Mesendoderm (in vitro differentiated cells): ENCODE results near the gene ITGA8.
"Not testable (repeated sequence)": the region's sequence is repeated elsewhere in the genome, so short reads cannot be mapped to it uniquely, and the experiment has no call there.

Experiments used
- DNase-seq: peaks from one replicate; pipeline ENCODE4 v3.0.0; 2013
- H2AK5ac ChIP-seq: 2 replicates; pipeline ENCODE4 v1.6.1; 2013; ENCODE audit warnings: low read length, inconsistent platforms
- H2BK120ac ChIP-seq: 2 replicates; pipeline ENCODE4 v1.6.1; 2013; ENCODE audit warnings: low read depth, mild to moderate bottlenecking, low read length, moderate library complexity, mixed read lengths
- H2BK15ac ChIP-seq: replicated peaks from 2 replicates; pipeline ENCODE4 v1.6.1; 2013; ENCODE audit warnings: low read depth, mild to moderate bottlenecking, moderate library complexity
- H2BK5ac ChIP-seq: 2 replicates; pipeline ENCODE4 v1.6.1; 2013; ENCODE audit warnings: low read length, inconsistent platforms
- H3K18ac ChIP-seq: 2 replicates; pipeline ENCODE4 v1.6.1; 2013; ENCODE audit warnings: mild to moderate bottlenecking, low read length, mixed read lengths
- H3K23ac ChIP-seq: one replicate; pipeline ENCODE4 v1.6.1; 2013; ENCODE audit warnings: low read length
- H3K27ac ChIP-seq: 2 replicates; pipeline ENCODE4 v1.5.1; 2013; ENCODE audit warnings: low read depth, mild to moderate bottlenecking, inconsistent platforms, low read length, moderate library complexity
- H3K27me3 ChIP-seq: 2 replicates; pipeline ENCODE4 v1.6.1; 2013; ENCODE audit warnings: low read length, control low read depth, mild to moderate bottlenecking, inconsistent platforms; ENCODE audit not compliant: insufficient read depth, poor library complexity
- H3K36me3 ChIP-seq: 2 replicates; pipeline ENCODE4 v1.6.1; 2013; ENCODE audit warnings: low read length, inconsistent platforms; ENCODE audit not compliant: control insufficient read depth, insufficient read depth
- H3K4ac ChIP-seq: one replicate; pipeline ENCODE4 v1.6.1; 2013; ENCODE audit warnings: low read depth, mild to moderate bottlenecking, low read length, moderate library complexity
- H3K4me1 ChIP-seq: 2 replicates; pipeline ENCODE4 v1.6.1; 2013; ENCODE audit warnings: low read depth, low read length, inconsistent platforms; ENCODE audit not compliant: control insufficient read depth
- H3K4me2 ChIP-seq: 2 replicates; pipeline ENCODE4 v1.6.1; 2013; ENCODE audit warnings: low read length
- H3K4me3 ChIP-seq: 2 replicates; pipeline ENCODE4 v1.5.1; 2013; ENCODE audit warnings: mild to moderate bottlenecking, low read length
- H3K56ac ChIP-seq: one replicate; pipeline ENCODE4 v1.6.1; 2013; ENCODE audit warnings: low read length
- H3K79me1 ChIP-seq: 2 replicates; pipeline ENCODE4 v1.6.1; 2013; ENCODE audit warnings: low read length, inconsistent platforms
- H3K79me2 ChIP-seq: 2 replicates; pipeline ENCODE4 v1.6.1; 2013; ENCODE audit warnings: mild to moderate bottlenecking, low read length; ENCODE audit not compliant: control insufficient read depth, insufficient read depth
- H3K9ac ChIP-seq: 2 replicates; pipeline ENCODE4 v1.6.1; 2013; ENCODE audit warnings: low read length, inconsistent platforms
- H4K5ac ChIP-seq: one replicate; pipeline ENCODE4 v1.6.1; 2013; ENCODE audit warnings: low read length
- H4K8ac ChIP-seq: one replicate; pipeline ENCODE4 v1.6.1; 2013; ENCODE audit warnings: low read depth, mild to moderate bottlenecking, control low read depth, low read length, moderate library complexity
- WGBS: extraction: QIAGEN DNeasy Blood & Tissue Kit; methylation state at CpG from one replicate; pipeline ENCODE4 v1.1.7; 2013; ENCODE audit warnings: low lambda C conversion rate, missing lambda C conversion rate; ENCODE audit not compliant: insufficient coverage; ENCODE audit errors: extremely low coverage; 5-methylcytosine and 5-hydroxymethylcytosine counted together

Gene ITGA8

GRCh38 chr10:15632456-15633091 is 87.1 kb downstream of the ITGA8 start:
- Histone ChIP-seq H3K27ac (no peak overlapping the region), H2BK5ac (no peak overlapping the region), H3K23ac (no peak overlapping the region), H3K4me3 (no peak overlapping the region), H3K4ac (no peak overlapping the region), H2BK120ac (no peak overlapping the region), H3K56ac (no peak overlapping the region), H3K27me3 (no peaks in the 10 kb centered on the region), H3K18ac (no peak overlapping the region), H3K79me1 (no peaks in the 10 kb centered on the region), H3K4me2 (no peak overlapping the region), H4K8ac (no peak overlapping the region), H2BK15ac (no peak overlapping the region), H3K4me1 (no peaks in the 10 kb centered on the region), H4K5ac (no peak overlapping the region), H3K79me2 (no peaks in the 10 kb centered on the region), H3K9ac (no peak overlapping the region), H2AK5ac (no peak overlapping the region), H3K36me3 (no peaks in the 10 kb centered on the region)
- WGBS = no CpG with 5 or more reads among the region's 4 CpGs
- DNase-seq = no peak

- H3K18ac ChIP-seq, H4K8ac ChIP-seq, H3K79me2 ChIP-seq, DNase-seq, H2BK120ac ChIP-seq, H2BK15ac ChIP-seq, H3K4me3 ChIP-seq, H3K4me1 ChIP-seq, H3K23ac ChIP-seq, H3K79me1 ChIP-seq, H3K36me3 ChIP-seq, H3K4me2 ChIP-seq, H3K27me3 ChIP-seq, H3K27ac ChIP-seq, H2BK5ac ChIP-seq, H3K56ac ChIP-seq, H2AK5ac ChIP-seq, H3K9ac ChIP-seq, H3K4ac ChIP-seq, H4K5ac ChIP-seq: not testable (repeated sequence)
- no CpG with 5 or more reads among the region's 3 CpGs for WGBS
These were observed 88.5 kb downstream of the ITGA8 start for GRCh38 chr10:15631205-15631604.

GRCh38 chr10:15630353-15630752 is 89.4 kb downstream of the ITGA8 start:
- no peak overlapping the region for H4K5ac ChIP-seq
- no peak overlapping the region for H3K4me3 ChIP-seq
- no peak overlapping the region for H3K18ac ChIP-seq
- no peak overlapping the region for H3K23ac ChIP-seq
- H3K56ac ChIP-seq = no peak overlapping the region
- no peak overlapping the region for H2AK5ac ChIP-seq
- H3K27me3 ChIP-seq = no peaks in the 10 kb centered on the region
- H3K27ac ChIP-seq = no peak overlapping the region
- no peak overlapping the region for H2BK5ac ChIP-seq
- H3K36me3 ChIP-seq = no peaks in the 10 kb centered on the region
- DNase-seq = no peak
- H3K4me1 ChIP-seq = no peaks in the 10 kb centered on the region
- H3K79me2 ChIP-seq = no peaks in the 10 kb centered on the region
- WGBS = no CpG with 5 or more reads among the region's 5 CpGs
- no peak overlapping the region for H3K4me2 ChIP-seq
- H4K8ac ChIP-seq = no peak overlapping the region
- H2BK15ac ChIP-seq = no peak overlapping the region
- H3K4ac ChIP-seq = no peak overlapping the region
- H2BK120ac ChIP-seq = no peak overlapping the region
- no peaks in the 10 kb centered on the region for H3K79me1 ChIP-seq
- no peak overlapping the region for H3K9ac ChIP-seq

GRCh38 chr10:15627617-15628196 is 92.0 kb downstream of the ITGA8 start:
- Histone ChIP-seq H3K23ac (no peak overlapping the region), H3K4ac (no peak overlapping the region), H3K18ac (no peak overlapping the region), H4K5ac (no peak overlapping the region), H3K27me3 (no peaks in the 10 kb centered on the region), H2BK120ac (no peak overlapping the region), H3K4me3 (no peak overlapping the region), H3K4me2 (no peak overlapping the region), H2AK5ac (no peak overlapping the region), H3K79me2 (no peaks in the 10 kb centered on the region), H3K79me1 (no peaks in the 10 kb centered on the region), H3K27ac (no peak overlapping the region), H2BK5ac (no peak overlapping the region), H2BK15ac (no peak overlapping the region), H3K4me1 (no peaks in the 10 kb centered on the region), H3K56ac (no peak overlapping the region), H3K9ac (no peak overlapping the region), H3K36me3 (no peaks in the 10 kb centered on the region), H4K8ac (no peak overlapping the region)
- DNase-seq = no peak
- WGBS = no CpG with 5 or more reads among the region's 8 CpGs

- Histone ChIP-seq H3K36me3 (no peaks in the 10 kb centered on the region), H3K27me3 (no peaks in the 10 kb centered on the region), H3K4me3 (no peak overlapping the region), H3K4me2 (no peak overlapping the region), H3K18ac (no peak overlapping the region), H3K23ac (no peak overlapping the region), H3K79me1 (no peaks in the 10 kb centered on the region), H3K79me2 (no peaks in the 10 kb centered on the region), H3K9ac (no peak overlapping the region), H3K4me1 (no peaks in the 10 kb centered on the region), H4K5ac (no peak overlapping the region), H3K27ac (no peak overlapping the region), H3K4ac (no peak overlapping the region), H2BK15ac (no peak overlapping the region), H3K56ac (no peak overlapping the region), H2BK120ac (no peak overlapping the region), H4K8ac (no peak overlapping the region), H2AK5ac (no peak overlapping the region), H2BK5ac (no peak overlapping the region)
- DNase-seq = no peak
- WGBS = no CpG with 5 or more reads among the region's 2 CpGs
These were observed 92.8 kb downstream of the ITGA8 start for GRCh38 chr10:15626937-15627336.

- no peak overlapping the region for H3K4me3 ChIP-seq
- H3K4me1 ChIP-seq = no peaks in the 10 kb centered on the region
- no peak overlapping the region for H4K8ac ChIP-seq
- H2BK120ac ChIP-seq = no peak overlapping the region
- H3K79me2 ChIP-seq = no peaks in the 10 kb centered on the region
- no peak overlapping the region for H4K5ac ChIP-seq
- no peak overlapping the region for H2BK15ac ChIP-seq
- no peak overlapping the region for H3K18ac ChIP-seq
- no peak overlapping the region for H3K4me2 ChIP-seq
- no peak overlapping the region for H3K56ac ChIP-seq
- WGBS = no CpG with 5 or more reads among the region's 5 CpGs
- H3K36me3 ChIP-seq = no peaks in the 10 kb centered on the region
- H2BK5ac ChIP-seq = no peak overlapping the region
- no peak overlapping the region for H3K9ac ChIP-seq
- no peak overlapping the region for H3K4ac ChIP-seq
- no peak overlapping the region for H3K23ac ChIP-seq
- H3K27ac ChIP-seq = no peak overlapping the region
- H2AK5ac ChIP-seq = no peak overlapping the region
- no peaks in the 10 kb centered on the region for H3K27me3 ChIP-seq
- no peaks in the 10 kb centered on the region for H3K79me1 ChIP-seq
- no peak for DNase-seq
These were observed 94.5 kb downstream of the ITGA8 start for GRCh38 chr10:15625261-15625660.
